K562 (cell line): ENCODE results near the gene IL23A. TPM values are rescaled to one million over a fixed set of nuclear protein-coding genes. Genes with fewer than 3 reads are reported as not detected.

ENCODE experiments used
- CTBP1 ChIP-seq: fragments of 450-650 bp; IDR thresholded peaks from 2 replicates; pipeline ENCODE4 v1.6.1; 2016; ENCODE audit warnings: borderline replicate concordance
- FIP1L1 ChIP-seq: fragments of 200-400 bp; formaldehyde crosslinking; IDR thresholded peaks from 2 replicates; pipeline ENCODE4 v1.6.1; 2018; ENCODE audit warnings: mild to moderate bottlenecking, low read depth, low read length; ENCODE audit not compliant: poor library complexity, severe bottlenecking
- FOXA1 ChIP-seq: fragments of 450-650 bp; IDR thresholded peaks from 2 replicates; pipeline ENCODE4 v1.6.1; 2016; ENCODE audit warnings: mild to moderate bottlenecking, borderline replicate concordance
- MYNN ChIP-seq, 2 experiments: sonication (generic); formaldehyde crosslinking in 1 of 2; IDR thresholded peaks; 2 replicates each; pipeline versions ENCODE4 v1.5.0 to v1.6.1; 2016 to 2020; ENCODE audit warnings: antibody characterized with exemption in 1 of 2, missing genetic modification reagents in 1 of 2
- NFIC ChIP-seq: fragments of 450-650 bp; IDR thresholded peaks from 2 replicates; pipeline ENCODE4 v1.6.1; 2017; ENCODE audit warnings: mild to moderate bottlenecking, inconsistent platforms
- RBM17 ChIP-seq: fragments of 200-400 bp; formaldehyde crosslinking; IDR thresholded peaks from 2 replicates; pipeline ENCODE4 v1.6.1; 2017; ENCODE audit warnings: low read depth, mild to moderate bottlenecking, low read length, borderline replicate concordance
- TCF15 ChIP-seq: fragments of 250-450 bp; sonication (Bioruptor Pico); IDR thresholded peaks from 2 replicates; pipeline ENCODE4 v1.8.0; 2022; ENCODE audit warnings: moderate library complexity, mild to moderate bottlenecking, inconsistent platforms
- TCF7 ChIP-seq: sonication (generic); IDR thresholded peaks from 2 replicates; pipeline ENCODE4 v1.6.1; 2016; ENCODE audit warnings: antibody characterized with exemption, borderline replicate concordance
- YY1 ChIP-seq, 3 experiments: IDR thresholded peaks; 2 replicates each; pipeline ENCODE4 v1.6.1; 2011; ENCODE audit warnings: low read length in 2 of 3, mild to moderate bottlenecking in 2 of 3, moderate library complexity in 2 of 3, borderline replicate concordance in 1 of 3, control low read depth in 1 of 3, low read depth in 1 of 3; ENCODE audit not compliant: insufficient read depth in 3 of 3, insufficient replicate concordance in 2 of 3, control insufficient read depth in 1 of 3, insufficient read length in 1 of 3; ENCODE audit errors: extremely low read depth in 1 of 3
- polyA plus RNA-seq, 8 experiments: library from polyadenylated mRNA; depleted of rRNA in 4 of 8; stranded (reverse) in 5 of 8; unstranded in 3 of 8; fragments of >200 nt; fragmentation: Nextera tagmentation in 2 of 8; fragmentation: Illumina TruSeq in 1 of 8; extraction: Ambion mirVana in 2 of 8; extraction: Trizol in 1 of 8; gene quantifications; 2 replicates each; pipeline versions ENCODE4 v1.2.1 to v1.2.3, GENCODE V29; 2011 to 2014; ENCODE audit warnings: inconsistent platforms in 1 of 8, missing spikeins in 1 of 8
- total RNA-seq, 7 experiments: library from RNA; depleted of rRNA in 6 of 7; stranded (reverse); fragments of >200 nt in 6 of 7; fragmentation: Illumina TruSeq in 2 of 7; extraction: Trizol in 2 of 7; gene quantifications; 2 replicates each; pipeline versions ENCODE4 v1.2.1 to v1.2.3, GENCODE V29; 2011 to 2021; ENCODE audit warnings: low replicate concordance in 1 of 7
- TF ChIP-seq, protein P1 (sequence below), 2 experiments: fragments of 450-650 bp in 1 of 2; sonication (generic) in 1 of 2; formaldehyde crosslinking in 1 of 2; IDR thresholded peaks; 2 replicates each; pipeline versions ENCODE4 v1.7.1 to v1.9.0; 2016 to 2022; ENCODE audit warnings: inconsistent platforms in 1 of 2, mild to moderate bottlenecking in 1 of 2, missing genetic modification reagents in 1 of 2
- TF ChIP-seq, protein P2 (sequence below): fragments of 200-800 bp; sonication (Bioruptor generic); IDR thresholded peaks from 2 replicates; pipeline ENCODE4 v1.6.1; 2017; ENCODE audit warnings: missing genetic modification characterization, missing compliant biosample characterization
- TF ChIP-seq, protein P3 (sequence below): fragments of 200-400 bp; formaldehyde crosslinking; IDR thresholded peaks from 2 replicates; pipeline ENCODE4 v1.6.1; 2017; ENCODE audit warnings: mild to moderate bottlenecking, low read depth, low read length, moderate library complexity

IL23A gene
- total and polyA plus RNA-seq, 9 of the 15 experiments (the other 6 are each of a cell fraction or from before 2014, with no cell fraction given): 4.4 to 37.2 (median 9.6) TPM

DNA sequence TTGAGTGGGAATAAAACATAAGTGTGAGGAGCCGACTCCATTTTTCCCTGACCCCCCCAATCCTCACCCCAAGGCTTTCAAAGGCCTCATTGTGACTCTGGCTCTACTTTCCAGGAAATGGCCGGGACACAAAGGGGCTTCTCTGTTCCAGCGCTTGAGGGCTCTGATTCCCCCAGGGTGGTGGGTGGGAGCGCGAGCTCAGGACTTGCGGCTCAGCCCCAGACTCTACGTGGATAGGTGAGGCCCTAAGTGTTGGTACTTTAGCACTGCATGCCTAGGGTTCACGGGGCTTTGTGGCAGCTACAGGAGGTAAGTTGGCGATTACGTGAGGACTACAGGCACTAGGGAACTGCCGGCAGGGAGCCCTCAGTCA lies 23.4 kb upstream of the IL23A start (continued):
- TF ChIP-seq, protein P1, sequence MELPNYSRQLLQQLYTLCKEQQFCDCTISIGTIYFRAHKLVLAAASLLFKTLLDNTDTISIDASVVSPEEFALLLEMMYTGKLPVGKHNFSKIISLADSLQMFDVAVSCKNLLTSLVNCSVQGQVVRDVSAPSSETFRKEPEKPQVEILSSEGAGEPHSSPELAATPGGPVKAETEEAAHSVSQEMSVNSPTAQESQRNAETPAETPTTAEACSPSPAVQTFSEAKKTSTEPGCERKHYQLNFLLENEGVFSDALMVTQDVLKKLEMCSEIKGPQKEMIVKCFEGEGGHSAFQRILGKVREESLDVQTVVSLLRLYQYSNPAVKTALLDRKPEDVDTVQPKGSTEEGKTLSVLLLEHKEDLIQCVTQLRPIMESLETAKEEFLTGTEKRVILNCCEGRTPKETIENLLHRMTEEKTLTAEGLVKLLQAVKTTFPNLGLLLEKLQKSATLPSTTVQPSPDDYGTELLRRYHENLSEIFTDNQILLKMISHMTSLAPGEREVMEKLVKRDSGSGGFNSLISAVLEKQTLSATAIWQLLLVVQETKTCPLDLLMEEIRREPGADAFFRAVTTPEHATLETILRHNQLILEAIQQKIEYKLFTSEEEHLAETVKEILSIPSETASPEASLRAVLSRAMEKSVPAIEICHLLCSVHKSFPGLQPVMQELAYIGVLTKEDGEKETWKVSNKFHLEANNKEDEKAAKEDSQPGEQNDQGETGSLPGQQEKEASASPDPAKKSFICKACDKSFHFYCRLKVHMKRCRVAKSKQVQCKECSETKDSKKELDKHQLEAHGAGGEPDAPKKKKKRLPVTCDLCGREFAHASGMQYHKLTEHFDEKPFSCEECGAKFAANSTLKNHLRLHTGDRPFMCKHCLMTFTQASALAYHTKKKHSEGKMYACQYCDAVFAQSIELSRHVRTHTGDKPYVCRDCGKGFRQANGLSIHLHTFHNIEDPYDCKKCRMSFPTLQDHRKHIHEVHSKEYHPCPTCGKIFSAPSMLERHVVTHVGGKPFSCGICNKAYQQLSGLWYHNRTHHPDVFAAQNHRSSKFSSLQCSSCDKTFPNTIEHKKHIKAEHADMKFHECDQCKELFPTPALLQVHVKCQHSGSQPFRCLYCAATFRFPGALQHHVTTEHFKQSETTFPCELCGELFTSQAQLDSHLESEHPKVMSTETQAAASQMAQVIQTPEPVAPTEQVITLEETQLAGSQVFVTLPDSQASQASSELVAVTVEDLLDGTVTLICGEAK (IDR thresholded peaks at IDR 0.05): no peak
- TF ChIP-seq, protein P1 (CRISPR knock-in tag; IDR thresholded peaks at IDR 0.05): no peak
- TF ChIP-seq NFIC: no peak
- TF ChIP-seq, protein P2, sequence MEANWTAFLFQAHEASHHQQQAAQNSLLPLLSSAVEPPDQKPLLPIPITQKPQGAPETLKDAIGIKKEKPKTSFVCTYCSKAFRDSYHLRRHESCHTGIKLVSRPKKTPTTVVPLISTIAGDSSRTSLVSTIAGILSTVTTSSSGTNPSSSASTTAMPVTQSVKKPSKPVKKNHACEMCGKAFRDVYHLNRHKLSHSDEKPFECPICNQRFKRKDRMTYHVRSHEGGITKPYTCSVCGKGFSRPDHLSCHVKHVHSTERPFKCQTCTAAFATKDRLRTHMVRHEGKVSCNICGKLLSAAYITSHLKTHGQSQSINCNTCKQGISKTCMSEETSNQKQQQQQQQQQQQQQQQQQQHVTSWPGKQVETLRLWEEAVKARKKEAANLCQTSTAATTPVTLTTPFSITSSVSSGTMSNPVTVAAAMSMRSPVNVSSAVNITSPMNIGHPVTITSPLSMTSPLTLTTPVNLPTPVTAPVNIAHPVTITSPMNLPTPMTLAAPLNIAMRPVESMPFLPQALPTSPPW (CRISPR knock-in tag): peak; percentile 13; the same call in 1 of the 2 replicates
- no peak for TF ChIP-seq FOXA1
- TF ChIP-seq YY1 (IDR thresholded peaks at IDR 0.05; ENCODE audit: borderline replicate concordance in 1 of 3, control insufficient read depth in 1 of 3, extremely low read depth in 1 of 3, insufficient read depth in 3 of 3, insufficient read length in 1 of 3, insufficient replicate concordance in 2 of 3, low read depth in 1 of 3, low read length in 2 of 3): no peak
- TF ChIP-seq, protein P3, sequence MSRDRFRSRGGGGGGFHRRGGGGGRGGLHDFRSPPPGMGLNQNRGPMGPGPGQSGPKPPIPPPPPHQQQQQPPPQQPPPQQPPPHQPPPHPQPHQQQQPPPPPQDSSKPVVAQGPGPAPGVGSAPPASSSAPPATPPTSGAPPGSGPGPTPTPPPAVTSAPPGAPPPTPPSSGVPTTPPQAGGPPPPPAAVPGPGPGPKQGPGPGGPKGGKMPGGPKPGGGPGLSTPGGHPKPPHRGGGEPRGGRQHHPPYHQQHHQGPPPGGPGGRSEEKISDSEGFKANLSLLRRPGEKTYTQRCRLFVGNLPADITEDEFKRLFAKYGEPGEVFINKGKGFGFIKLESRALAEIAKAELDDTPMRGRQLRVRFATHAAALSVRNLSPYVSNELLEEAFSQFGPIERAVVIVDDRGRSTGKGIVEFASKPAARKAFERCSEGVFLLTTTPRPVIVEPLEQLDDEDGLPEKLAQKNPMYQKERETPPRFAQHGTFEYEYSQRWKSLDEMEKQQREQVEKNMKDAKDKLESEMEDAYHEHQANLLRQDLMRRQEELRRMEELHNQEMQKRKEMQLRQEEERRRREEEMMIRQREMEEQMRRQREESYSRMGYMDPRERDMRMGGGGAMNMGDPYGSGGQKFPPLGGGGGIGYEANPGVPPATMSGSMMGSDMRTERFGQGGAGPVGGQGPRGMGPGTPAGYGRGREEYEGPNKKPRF: no peak
- TF ChIP-seq CTBP1: no peak
- no peak for TF ChIP-seq FIP1L1
- TF ChIP-seq TCF15: no peak
- no peak for TF ChIP-seq RBM17
- TF ChIP-seq MYNN (IDR thresholded peaks at IDR 0.05): 0 out of 2 replicates have a peak, but pooled peaks have one; percentile 4
- no peak for TF ChIP-seq MYNN (CRISPR knock-in tag; IDR thresholded peaks at IDR 0.05)
- no peak for TF ChIP-seq TCF7
